A673 (cell line): ENCODE measurements around the gene ATXN7L2. TPM values are rescaled to one million over a fixed set of nuclear protein-coding genes. Genes with fewer than 3 reads are reported as not detected.

Source experiments
- BruUV-seq: library from RNA; stranded (reverse); fragments of 400-500 nt; replicated peaks from 2 replicates; lab custom pipeline; 2021; lab: Mats Ljungman, UMichigan
- CTCF ChIA-PET: fragments of 300-600 bp; sonication (Branson Sonifier 250); formaldehyde crosslinking; loops from one replicate; lab custom pipeline; 2022; ENCODE audit warnings: antibody characterized with exemption; lab: Charles Lee
- POLR2A ChIA-PET: fragments of 300-600 bp; sonication (Branson Sonifier 250); formaldehyde crosslinking; loops from one replicate; lab custom pipeline; 2022; ENCODE audit warnings: antibody characterized with exemption; ENCODE audit not compliant: low non-redundant PET; lab: Charles Lee
- DNase-seq: peaks from one replicate; pipeline ENCODE4 v3.0.0-alpha.2; 2015; ENCODE audit warnings: low spot score
- H3K27ac ChIP-seq: fragments of 200-600 bp; sonication (generic); 2 replicates; pipeline ENCODE4 v1.5.1; 2016; ENCODE audit warnings: mixed run types, low read depth, mild to moderate bottlenecking, mixed read lengths, antibody characterized with exemption, low read length; ENCODE audit not compliant: poor library complexity, severe bottlenecking
- H3K27me3 ChIP-seq: fragments of 200-600 bp; sonication (generic); replicated peaks from 2 replicates; pipeline ENCODE4 v1.6.1; 2017; ENCODE audit warnings: mixed run types, low read depth, mild to moderate bottlenecking, mixed read lengths, antibody characterized with exemption, low read length; ENCODE audit not compliant: insufficient read depth, poor library complexity
- H3K36me3 ChIP-seq: fragments of 200-600 bp; sonication (generic); 2 replicates; pipeline ENCODE4 v1.6.1; 2016; ENCODE audit warnings: mixed run types, mild to moderate bottlenecking, mixed read lengths, antibody characterized with exemption, low read length; ENCODE audit not compliant: insufficient read depth, poor library complexity, severe bottlenecking
- H3K4me1 ChIP-seq: fragments of 200-600 bp; sonication (generic); 2 replicates; pipeline ENCODE4 v1.6.1; 2017; ENCODE audit warnings: mixed run types, mild to moderate bottlenecking, mixed read lengths, antibody characterized with exemption, low read length; ENCODE audit not compliant: insufficient read depth, poor library complexity, severe bottlenecking
- H3K4me3 ChIP-seq: fragments of 200-600 bp; sonication (generic); 2 replicates; pipeline ENCODE4 v1.5.1; 2016; ENCODE audit warnings: low read depth, mixed run types, mild to moderate bottlenecking, mixed read lengths, low read length; ENCODE audit not compliant: poor library complexity, severe bottlenecking
- H3K9me3 ChIP-seq: fragments of 200-600 bp; sonication (generic); 2 replicates; pipeline ENCODE4 v1.6.1; 2016; ENCODE audit warnings: mixed run types, low read depth, mild to moderate bottlenecking, mixed read lengths, antibody characterized with exemption, low read length; ENCODE audit not compliant: poor library complexity, severe bottlenecking
- EZH2 ChIP-seq: fragments of 200-600 bp; sonication (generic); IDR thresholded peaks from 2 replicates; pipeline ENCODE4 v1.6.1; 2017; ENCODE audit warnings: borderline replicate concordance, low read depth, mild to moderate bottlenecking, mixed read lengths, antibody characterized with exemption, low read length; ENCODE audit not compliant: poor library complexity, severe bottlenecking
- intact Hi-C: fragments of 100-400 bp; cut with micrococcal nuclease; formaldehyde crosslinking; loops from one replicate; pipeline ENCODE4 v1.10.0; 2022; ENCODE audit not compliant: unreplicated experiment
- total RNA-seq: library from RNA; stranded (reverse); gene quantifications from 2 replicates; pipeline ENCODE4 v1.2.3, GENCODE V29; 2021
- TF ChIP-seq, protein P1 (sequence below): fragments of 300-800, 200-600 bp; sonication (generic); conservative IDR thresholded peaks from 2 replicates; pipeline ENCODE4 v1.5.1; 2017; ENCODE audit warnings: low read depth, mild to moderate bottlenecking, antibody characterized with exemption, low read length, moderate library complexity, mixed read lengths

The ATXN7L2 gene
- total RNA-seq, 1 experiment from 2014 or later = 16.3 TPM

DNA sequence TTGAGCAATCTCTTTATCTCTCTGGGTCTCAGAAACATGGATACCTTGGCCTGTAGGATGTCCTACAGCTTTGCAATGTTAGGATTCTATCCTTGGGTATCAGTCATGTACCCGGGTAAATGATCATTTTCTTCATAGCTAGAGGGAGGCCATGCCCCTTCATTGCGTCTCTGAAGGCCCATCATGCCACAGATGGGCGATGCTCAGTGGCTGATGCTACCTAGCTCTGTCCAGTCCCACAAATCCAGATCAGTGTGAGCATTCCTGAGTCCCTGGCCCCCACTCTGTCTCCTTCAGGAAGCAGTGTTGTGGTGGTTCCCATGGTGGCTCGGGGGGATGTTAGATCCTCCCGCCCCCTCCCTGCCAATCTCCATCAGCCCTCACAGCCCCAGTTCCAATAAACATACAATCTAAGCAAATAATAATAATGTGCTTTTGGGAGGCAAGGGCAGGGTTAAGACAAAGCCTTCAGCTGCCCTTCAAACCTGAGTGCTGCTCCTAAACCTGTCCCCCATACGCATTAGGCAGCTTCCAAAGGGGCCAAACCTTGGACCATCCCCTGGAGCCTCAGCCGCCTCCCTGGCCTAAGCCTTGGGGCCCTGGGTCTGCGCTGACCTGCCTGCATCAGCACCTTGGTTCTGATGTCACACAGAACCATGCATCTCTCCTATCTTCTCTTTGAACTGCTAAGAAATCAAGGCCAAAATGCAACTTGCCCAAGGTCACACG, 55.3 kb downstream of the ATXN7L2 start:
- Histone ChIP-seq H3K27me3 (no peaks in the 10 kb centered on the region), H3K9me3 (no peaks in the 10 kb centered on the region), H3K4me1 (no peaks in the 10 kb centered on the region), H3K27ac (no peak overlapping the region), H3K4me3 (no peak overlapping the region), H3K36me3 (no peaks in the 10 kb centered on the region)
- no peak for DNase-seq
- no TSS peak for BruUV-seq
- no peak for TF ChIP-seq EZH2
- TF ChIP-seq, protein P1, sequence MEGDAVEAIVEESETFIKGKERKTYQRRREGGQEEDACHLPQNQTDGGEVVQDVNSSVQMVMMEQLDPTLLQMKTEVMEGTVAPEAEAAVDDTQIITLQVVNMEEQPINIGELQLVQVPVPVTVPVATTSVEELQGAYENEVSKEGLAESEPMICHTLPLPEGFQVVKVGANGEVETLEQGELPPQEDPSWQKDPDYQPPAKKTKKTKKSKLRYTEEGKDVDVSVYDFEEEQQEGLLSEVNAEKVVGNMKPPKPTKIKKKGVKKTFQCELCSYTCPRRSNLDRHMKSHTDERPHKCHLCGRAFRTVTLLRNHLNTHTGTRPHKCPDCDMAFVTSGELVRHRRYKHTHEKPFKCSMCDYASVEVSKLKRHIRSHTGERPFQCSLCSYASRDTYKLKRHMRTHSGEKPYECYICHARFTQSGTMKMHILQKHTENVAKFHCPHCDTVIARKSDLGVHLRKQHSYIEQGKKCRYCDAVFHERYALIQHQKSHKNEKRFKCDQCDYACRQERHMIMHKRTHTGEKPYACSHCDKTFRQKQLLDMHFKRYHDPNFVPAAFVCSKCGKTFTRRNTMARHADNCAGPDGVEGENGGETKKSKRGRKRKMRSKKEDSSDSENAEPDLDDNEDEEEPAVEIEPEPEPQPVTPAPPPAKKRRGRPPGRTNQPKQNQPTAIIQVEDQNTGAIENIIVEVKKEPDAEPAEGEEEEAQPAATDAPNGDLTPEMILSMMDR = no peak
- ChIA-PET POLR2A (no interaction called here), CTCF (interaction anchor here (0.6 kb wide), 1 partner anchor 240 kb away, joined by 7 read pairs; no protein-coding TSS in a partner anchor)
- intact Hi-C loops = no loop called here

DNA sequence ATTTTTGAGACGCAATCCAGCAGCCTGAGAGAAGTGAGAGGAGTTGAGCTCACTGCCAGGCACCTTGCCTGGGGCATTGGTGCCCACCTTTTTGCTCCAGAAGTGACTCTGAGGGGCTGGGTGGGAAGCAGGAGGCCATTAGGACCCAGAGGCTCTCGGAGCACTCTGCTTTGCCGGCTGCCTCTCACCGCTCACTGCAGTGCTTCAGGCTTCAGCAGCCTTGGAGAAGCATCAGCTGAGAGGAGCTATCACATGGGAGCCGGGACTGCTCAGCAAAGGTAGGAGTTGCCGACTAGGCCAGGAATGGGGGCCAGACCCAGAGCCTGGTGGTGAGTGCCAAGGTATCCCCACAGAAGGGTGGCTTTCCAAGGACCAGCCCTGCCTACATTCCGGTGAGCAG, 56.0 kb downstream of the ATXN7L2 start, which contains the start of gene GPR61:
GPR61 (plus strand) TSS at position 197 of the 400 bp plus-strand sequence. CDS start 3,151 bp downstream, outside the sequence.
- Histone ChIP-seq H3K27ac (no peak within 1 kb of the TSS), H3K36me3 (no peaks in the 10 kb centered on the region), H3K4me3 (no peak within 1 kb of the TSS), H3K4me1 (no peaks in the 10 kb centered on the region), H3K9me3 (no peaks in the 10 kb centered on the region), H3K27me3 (no peaks in the 10 kb centered on the region)
- ChIA-PET POLR2A (no interaction called here), CTCF (interaction anchor here (0.6 kb wide), 1 partner anchor 239 kb away, joined by 7 read pairs; no protein-coding TSS in a partner anchor)
- TF ChIP-seq, protein P1 = no peak
- no peak for TF ChIP-seq EZH2
- no peak for DNase-seq
- no TSS peak for BruUV-seq
- intact Hi-C loops = no loop called here

DNA sequence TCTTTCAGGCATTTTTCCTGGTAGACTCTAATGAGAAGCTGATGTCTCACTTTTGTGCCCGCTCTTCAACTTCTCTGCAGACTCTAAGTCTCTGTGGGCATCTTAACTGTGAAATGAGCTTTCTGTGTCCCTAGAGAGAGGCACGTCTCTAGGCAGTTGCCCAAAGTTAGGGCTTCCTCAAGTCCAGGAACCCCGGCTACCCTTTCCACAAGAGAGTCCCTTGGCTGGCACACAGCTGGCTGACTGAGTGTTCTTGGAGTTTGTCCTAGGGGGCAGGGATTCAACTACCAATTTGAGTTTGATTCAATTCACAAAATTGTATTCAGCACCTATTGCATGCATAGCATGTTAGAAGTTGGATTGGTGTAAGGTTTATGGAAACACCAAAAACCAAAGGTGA, 57.4 kb downstream of the ATXN7L2 start:
- POLR2A ChIA-PET = no interaction called here
- intact Hi-C loops = no loop called here

More for the DNA sequence above, 57.4 kb downstream of the ATXN7L2 start:
- no TSS peak for BruUV-seq
- Histone ChIP-seq H3K36me3 (no peaks in the 10 kb centered on the region), H3K4me3 (no peak overlapping the region), H3K27me3 (no peaks in the 10 kb centered on the region), H3K9me3 (no peaks in the 10 kb centered on the region), H3K27ac (no peak overlapping the region), H3K4me1 (no peaks in the 10 kb centered on the region)
- TF ChIP-seq, protein P1 = no peak
- no peak for TF ChIP-seq EZH2
- no peak for DNase-seq
- CTCF ChIA-PET = no interaction called here

Other genes with a start within 250 kb of the ATXN7L2 start
- gene CELSR2, start 234.4 kb upstream of the ATXN7L2 start, total RNA-seq = 30.2 and 32.6 TPM in 2 replicates
- gene PSRC1, start 200.8 kb upstream of the ATXN7L2 start, total RNA-seq = 75.0 and 85.2 TPM in 2 replicates
- gene MYBPHL, start 176.9 kb upstream of the ATXN7L2 start, total RNA-seq = not detected in 2 replicates
- gene SORT1, start 86.0 kb upstream of the ATXN7L2 start, total RNA-seq = 52.4 and 56.5 TPM in 2 replicates
- 189 and 201 TPM in 2 replicates for gene PSMA5, start 57.5 kb upstream of the ATXN7L2 start, total RNA-seq
- gene SYPL2, start 17.4 kb upstream of the ATXN7L2 start, total RNA-seq = 0.09 and 0.13 TPM in 2 replicates
- 5.7 and 7.3 TPM in 2 replicates for gene CYB561D1, start 10.2 kb downstream of the ATXN7L2 start, total RNA-seq
- 1.8 and 2.3 TPM in 2 replicates for gene AMIGO1, start 25.8 kb downstream of the ATXN7L2 start, total RNA-seq
- gene GPR61, start 56.0 kb downstream of the ATXN7L2 start, total RNA-seq = not detected in 2 replicates
- gene GNAI3, start 64.7 kb downstream of the ATXN7L2 start, total RNA-seq = 11.1 and 12.8 TPM in 2 replicates
- gene GNAT2, start 135.7 kb downstream of the ATXN7L2 start, total RNA-seq = not detected in 2 replicates
- 119 and 132 TPM in 2 replicates for gene AMPD2, start 135.9 kb downstream of the ATXN7L2 start, total RNA-seq
- gene GSTM4, start 172.2 kb downstream of the ATXN7L2 start, total RNA-seq = 173 and 188 TPM in 2 replicates
- gene GSTM2, start 184.2 kb downstream of the ATXN7L2 start, total RNA-seq = 47.3 and 62.2 TPM in 2 replicates
- 166 TPM in 2 replicates for gene GSTM1, start 203.9 kb downstream of the ATXN7L2 start, total RNA-seq
- gene GSTM5, start 228.3 kb downstream of the ATXN7L2 start, total RNA-seq = 0.13 and 0.43 TPM in 2 replicates